Aorta (tissue), 5 donors: ENCODE measurements around the gene SLC66A2. TPM values are rescaled to one million over a fixed set of nuclear protein-coding genes. Genes with fewer than 3 reads are reported as not detected.
A peak's percentile ranks its signal among the peaks of the same experiment; 100 is the strongest.

ENCODE experiments used
- ATAC-seq: fragments of 200-7000 bp; cut with Tn5 transposase; one replicate; pipeline ENCODE4 v1.9.1; 2022; ENCODE audit warnings: moderate library complexity; ENCODE audit not compliant: low FRiP score
- DNase-seq, 2 donors: peaks; one replicate each; pipeline ENCODE4 v3.0.0-alpha.2; 2020
- H3K27ac ChIP-seq, 2 donors: one replicate each; pipeline ENCODE4 v1.5.1; 2013; ENCODE audit warnings: low read length in 2 of 2, mild to moderate bottlenecking in 2 of 2, moderate library complexity in 2 of 2, control low read depth in 1 of 2, inconsistent platforms in 1 of 2, low read depth in 1 of 2
- H3K27me3 ChIP-seq, 2 donors: one replicate each; pipeline ENCODE4 v1.6.1; 2013; ENCODE audit warnings: control low read depth in 1 of 2, low read length in 1 of 2, mild to moderate bottlenecking in 1 of 2, moderate library complexity in 1 of 2; ENCODE audit not compliant: insufficient read depth in 2 of 2, control insufficient read depth in 1 of 2
- H3K36me3 ChIP-seq, 2 donors: one replicate each; pipeline ENCODE4 v1.6.1; 2013; ENCODE audit warnings: control low read depth in 1 of 2, low read length in 1 of 2, mild to moderate bottlenecking in 1 of 2; ENCODE audit not compliant: insufficient read depth in 2 of 2, control insufficient read depth in 1 of 2
- H3K4me1 ChIP-seq, 2 donors: one replicate each; pipeline ENCODE4 v1.6.1; 2013; ENCODE audit warnings: low read length in 2 of 2, control low read depth in 1 of 2, mild to moderate bottlenecking in 1 of 2, moderate library complexity in 1 of 2; ENCODE audit not compliant: insufficient read depth in 2 of 2, control insufficient read depth in 1 of 2
- H3K4me3 ChIP-seq, 2 donors: one replicate each; pipeline ENCODE4 v1.5.1; 2013; ENCODE audit warnings: low read length in 2 of 2, control low read depth in 1 of 2, mild to moderate bottlenecking in 1 of 2
- H3K9me3 ChIP-seq: one replicate; pipeline ENCODE4 v1.6.1; 2013; ENCODE audit warnings: mild to moderate bottlenecking, low read length; ENCODE audit not compliant: control insufficient read depth
- WGBS, 2 donors: extraction: QIAGEN DNeasy Blood & Tissue Kit; methylation state at CpG; one replicate each; pipeline ENCODE4 v1.1.7; 2013; 5-methylcytosine and 5-hydroxymethylcytosine counted together
- intact Hi-C, 2 donors: fragments of 100-400 bp; cut with DNase I; formaldehyde crosslinking; loops; one replicate each; pipeline versions ENCODE4 v1.14.2 to v1.15.0; 2022
- polyA plus RNA-seq, 2 donors: library from polyadenylated mRNA; stranded (reverse); fragments of 200-250 nt; gene quantifications; one replicate each; pipeline ENCODE4 v1.2.3, GENCODE V29; 2013
- total RNA-seq, 2 donors: library from RNA; stranded (reverse); fragmentation: NEBNext Ultra II Directional; extraction: Animal tissue kit (Norgen Biotek cat#: 25700); gene quantifications; one replicate each; pipeline ENCODE4 v1.2.1, GENCODE V29; 2021
- donor health status: healthy with polysubstance abuse.
- donor health status: Bipolar disorder and iron deficiency.
- donor health status: DM: no; HTN: no; CAD: no.
- donor health status: DM: no; HTN: no; CAD: no.
- donor health status: DM: yes; HTN: yes; CAD: no.

SLC66A2 gene
- total and polyA plus RNA-seq, 4 donors: 12.9 to 48.8 (median 43.9) TPM

DNA sequence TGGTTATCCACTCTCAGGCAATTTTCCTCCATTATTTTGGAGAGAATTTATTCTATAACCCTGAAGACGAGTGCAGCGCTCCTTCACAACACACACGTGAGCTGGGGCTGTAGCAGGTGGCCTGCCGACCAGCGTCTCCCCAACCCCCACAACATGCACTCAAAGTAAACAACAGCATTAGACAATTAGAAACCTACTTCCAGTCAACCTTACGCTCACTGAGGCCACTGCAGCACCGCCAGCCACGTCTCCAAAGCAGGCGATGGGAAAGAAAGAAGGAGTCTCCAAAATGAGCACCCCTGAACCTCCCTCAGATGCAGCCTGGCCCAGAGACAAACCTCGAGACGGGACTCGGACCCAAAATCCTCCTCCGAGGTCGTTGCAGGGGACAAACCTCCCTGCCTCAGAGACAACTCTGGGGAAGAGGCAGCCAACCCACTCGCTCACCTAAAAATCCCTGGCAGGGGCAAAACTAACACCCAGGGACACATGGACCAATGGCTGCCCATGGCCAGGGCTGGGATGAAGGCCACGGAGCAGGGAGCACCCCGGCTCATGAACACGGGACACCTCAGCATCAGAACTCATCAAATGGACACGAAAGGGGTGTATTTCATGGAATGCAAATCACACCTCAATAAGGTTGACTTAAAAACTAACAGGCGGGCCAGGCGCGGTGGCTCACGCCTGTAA, 2.6 kb downstream of the SLC66A2 start:
- no peak overlapping the region for H3K27ac ChIP-seq
- no peaks in the 10 kb centered on the region for H3K9me3 ChIP-seq
- H3K27me3 ChIP-seq: no peaks in the 10 kb centered on the region
- 92% methylated on average over 23 of the region's 23 CpGs for WGBS, 2 donors
- intact Hi-C loops: no loop called here
- no peaks in the 10 kb centered on the region for H3K36me3 ChIP-seq
- H3K4me3 ChIP-seq: no peak overlapping the region
- peaks cover 0 to 3% of the 10 kb centered on the region in 2 donors for H3K4me1 ChIP-seq
- ATAC-seq: no peak
- peak; percentile 20 to 60 for DNase-seq

DNA sequence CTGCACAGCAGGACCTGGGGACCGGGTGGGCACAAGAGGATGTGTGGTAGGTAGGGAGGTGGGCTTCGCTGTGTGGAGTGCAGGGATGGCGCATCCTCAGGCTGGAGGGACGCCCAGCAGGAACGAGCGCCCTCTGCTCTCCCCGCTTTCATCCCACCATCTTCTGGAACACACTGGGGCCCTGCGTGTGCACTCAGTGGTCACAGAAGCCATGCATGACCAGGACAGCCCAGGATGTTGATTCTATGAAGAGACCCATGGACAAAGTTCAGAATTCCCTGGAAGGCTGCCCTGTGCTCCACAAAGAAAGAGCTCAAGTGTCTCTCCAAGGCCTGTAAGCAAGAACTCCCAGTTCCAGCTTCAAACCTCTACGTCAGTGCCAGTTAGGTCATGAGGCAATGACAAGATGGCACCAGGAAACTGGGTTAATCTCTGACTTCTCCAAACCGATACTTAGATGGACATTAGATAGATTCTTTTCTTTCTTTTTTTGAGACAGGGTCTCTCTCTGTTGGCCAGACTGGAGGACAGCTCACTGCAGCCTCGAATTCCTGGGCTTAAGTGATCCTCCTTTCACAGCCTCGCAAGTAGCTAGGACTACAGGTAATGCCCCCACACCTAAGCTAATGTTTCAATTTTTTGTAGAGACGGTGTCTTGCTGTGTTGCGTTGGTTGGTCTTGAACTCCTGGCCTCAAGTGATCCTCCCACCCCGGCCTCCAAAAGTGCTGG, 3.4 kb downstream of the SLC66A2 start:
- DNase-seq (peak; percentile 4 to 51), ATAC-seq (no peak)
- Histone ChIP-seq H3K36me3 (no peaks in the 10 kb centered on the region), H3K9me3 (no peaks in the 10 kb centered on the region), H3K4me3 (no peak overlapping the region), H3K4me1 (peaks cover 0 to 3% of the 10 kb centered on the region in 2 donors), H3K27me3 (no peaks in the 10 kb centered on the region), H3K27ac (no peak overlapping the region)
- intact Hi-C loops: no loop called here
- WGBS, 2 donors: 90% methylated on average over 15 of the region's 15 CpGs

DNA sequence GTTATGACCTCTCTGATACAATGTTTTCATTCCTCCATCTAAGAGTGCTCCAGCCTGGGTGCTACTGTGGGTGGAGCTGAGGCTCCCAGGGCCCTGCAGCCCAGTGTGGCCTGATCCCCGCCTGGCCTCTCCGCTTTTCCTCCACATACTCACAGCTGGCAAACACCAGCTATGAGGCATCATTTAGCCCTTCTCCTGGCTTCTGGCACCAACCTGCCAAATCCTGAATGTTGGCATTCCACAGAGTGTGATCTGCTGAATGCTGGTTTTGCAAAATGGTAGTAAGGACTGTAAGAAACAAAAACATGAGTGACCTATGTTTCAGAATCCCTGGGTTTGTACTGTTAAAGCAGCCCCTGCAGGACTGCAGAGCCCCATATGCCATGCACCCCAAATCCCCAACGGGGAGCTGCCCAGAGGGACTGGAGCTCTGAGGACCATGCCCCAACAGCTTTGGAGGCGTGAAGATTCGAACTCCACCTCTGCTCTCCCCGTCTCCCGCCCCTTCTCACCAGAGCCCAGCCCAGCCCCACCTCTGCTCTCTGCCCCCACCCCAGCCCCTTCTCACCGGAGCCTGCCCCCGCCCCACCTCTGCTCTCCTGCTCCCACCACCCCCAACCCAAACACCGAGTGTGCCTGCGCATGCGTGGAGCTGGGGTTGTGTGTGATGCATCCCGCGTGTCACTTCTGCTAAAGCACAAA, 4.2 kb downstream of the SLC66A2 start:
- H3K9me3 ChIP-seq: no peaks in the 10 kb centered on the region
- no peak overlapping the region for H3K4me3 ChIP-seq
- 82 to 89% methylated on average over 14 of the region's 14 CpGs for WGBS, 2 donors
- DNase-seq: peak; percentile 31 to 59
- intact Hi-C loops: no loop called here
- no peaks in the 10 kb centered on the region for H3K27me3 ChIP-seq
- H3K4me1 ChIP-seq: peaks cover 0 to 3% of the 10 kb centered on the region in 2 donors
- ATAC-seq: no peak
- H3K36me3 ChIP-seq: no peaks in the 10 kb centered on the region
- no peak overlapping the region for H3K27ac ChIP-seq

DNA sequence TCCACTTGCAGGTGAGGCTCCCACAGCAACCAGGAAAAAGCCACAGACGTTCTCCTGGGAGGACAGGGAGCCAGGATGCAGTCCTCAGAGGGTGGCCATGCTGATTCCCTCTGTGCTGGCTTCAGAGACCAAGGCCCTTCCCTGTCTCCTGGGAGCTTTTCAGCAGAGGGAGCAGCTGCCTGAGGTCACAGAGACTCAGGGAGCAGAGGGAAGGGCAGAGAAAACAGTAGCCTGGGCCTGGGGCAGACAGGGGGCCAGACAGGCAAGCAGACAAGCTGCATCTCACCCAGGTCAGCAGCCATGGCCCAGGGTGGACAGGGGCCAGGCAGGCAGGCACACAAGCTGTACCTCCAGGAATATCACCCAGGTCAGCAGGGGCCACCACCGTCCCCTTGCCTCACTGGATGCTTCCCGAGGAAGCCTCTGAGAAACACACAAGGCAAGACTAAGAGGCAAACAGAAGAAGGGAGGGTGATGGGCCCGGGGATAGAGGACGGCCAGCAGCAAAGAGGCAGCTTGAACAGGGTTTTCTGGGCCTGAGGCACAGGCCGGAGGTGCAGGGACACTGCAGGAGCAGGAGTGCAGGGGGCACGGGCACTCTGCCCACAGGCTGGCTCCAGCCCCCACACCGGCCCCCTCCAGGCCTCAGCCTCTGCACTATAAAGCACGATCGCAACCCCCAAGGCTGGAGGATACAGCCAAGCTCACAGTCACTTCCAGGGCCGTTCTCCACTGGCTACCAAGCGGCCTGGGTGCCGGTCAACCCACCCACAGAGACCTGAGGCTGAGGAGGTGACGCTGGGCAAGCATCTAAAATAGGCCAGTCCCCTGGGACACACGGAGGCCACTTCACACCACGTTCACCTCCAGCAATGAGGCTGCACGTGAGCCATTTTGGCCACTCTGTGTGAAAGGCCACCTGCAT, 6.1 kb downstream of the SLC66A2 start:
- Histone ChIP-seq H3K4me1 (peaks cover 0 to 3% of the 10 kb centered on the region in 2 donors), H3K4me3 (no peak overlapping the region), H3K27me3 (no peaks in the 10 kb centered on the region), H3K27ac (no peak overlapping the region), H3K9me3 (no peaks in the 10 kb centered on the region), H3K36me3 (no peaks in the 10 kb centered on the region)
- whole genome bisulfite sequencing, 2 donors: 71 to 72% methylated on average over 17 of the region's 17 CpGs
- ATAC-seq: no peak
- intact Hi-C loops: no loop called here
- peak; percentile 28 to 57 for DNase-seq

DNA sequence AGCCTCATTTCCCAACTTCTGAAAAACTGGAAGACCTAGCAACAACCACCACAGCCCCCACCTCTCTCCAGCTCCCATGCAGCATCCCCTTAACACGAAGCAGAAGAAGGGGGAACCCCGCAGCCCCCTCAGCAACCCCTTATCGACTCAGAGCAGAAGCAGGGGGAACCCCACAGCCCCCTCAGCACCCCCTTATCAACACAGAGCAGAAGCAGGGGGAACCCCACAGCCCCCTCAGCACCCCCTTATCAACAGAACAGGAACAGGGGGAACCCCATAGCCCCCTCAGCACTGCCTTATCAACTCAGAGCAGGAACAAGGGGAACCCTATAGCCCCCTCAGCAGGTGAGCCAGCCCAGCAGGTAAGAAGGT, 6.7 kb downstream of the SLC66A2 start:
- no peaks in the 10 kb centered on the region for H3K9me3 ChIP-seq
- no peaks in the 10 kb centered on the region for H3K27me3 ChIP-seq
- H3K4me1 ChIP-seq: no peaks in the 10 kb centered on the region
- intact Hi-C loops: no loop called here
- DNase-seq: peak in 1 of 2 donors; percentile 42
- ATAC-seq: no peak
- no peaks in the 10 kb centered on the region for H3K36me3 ChIP-seq
- no peak overlapping the region for H3K27ac ChIP-seq
- H3K4me3 ChIP-seq: no peak overlapping the region
- WGBS, 2 donors: 78 to 88% methylated on average over 3 of the region's 3 CpGs

DNA sequence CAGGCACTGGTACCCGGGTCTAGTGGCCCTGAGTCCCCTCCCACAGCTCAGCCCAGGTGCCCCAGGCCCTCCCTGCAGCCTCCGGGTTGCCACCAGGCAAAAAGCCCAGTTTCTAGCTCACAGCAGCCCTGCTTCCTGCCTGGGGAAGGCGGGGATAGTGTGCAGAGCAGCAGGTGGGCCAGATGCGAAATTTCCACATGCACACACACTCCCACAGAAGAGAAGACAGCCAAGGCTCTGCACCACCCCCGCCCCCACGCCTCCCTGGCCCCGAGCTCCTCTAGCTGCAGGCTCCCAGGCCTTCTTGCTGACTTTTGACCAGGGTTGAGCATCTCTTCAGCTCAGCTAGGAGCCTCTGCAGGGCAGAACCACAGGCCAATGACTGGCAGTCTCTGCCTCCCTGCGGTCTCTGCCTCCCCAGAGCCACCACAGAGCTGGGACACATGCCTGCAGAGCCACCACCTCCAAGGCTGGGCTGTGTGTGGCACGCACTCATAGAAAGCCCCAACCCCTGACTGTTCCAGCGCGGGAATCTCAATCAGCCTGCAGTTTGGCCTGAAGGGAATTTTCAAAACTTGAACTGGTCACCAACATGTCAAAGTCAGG, 7.2 kb downstream of the SLC66A2 start:
- whole genome bisulfite sequencing, 2 donors: 77 to 80% methylated on average over 11 of the region's 11 CpGs
- DNase-seq: peak; percentile 42 to 59
- Histone ChIP-seq H3K27me3 (no peaks in the 10 kb centered on the region), H3K36me3 (no peaks in the 10 kb centered on the region), H3K4me3 (no peak overlapping the region), H3K27ac (no peak overlapping the region), H3K9me3 (no peaks in the 10 kb centered on the region), H3K4me1 (no peaks in the 10 kb centered on the region)
- ATAC-seq: no peak
- intact Hi-C loops: no loop called here

DNA sequence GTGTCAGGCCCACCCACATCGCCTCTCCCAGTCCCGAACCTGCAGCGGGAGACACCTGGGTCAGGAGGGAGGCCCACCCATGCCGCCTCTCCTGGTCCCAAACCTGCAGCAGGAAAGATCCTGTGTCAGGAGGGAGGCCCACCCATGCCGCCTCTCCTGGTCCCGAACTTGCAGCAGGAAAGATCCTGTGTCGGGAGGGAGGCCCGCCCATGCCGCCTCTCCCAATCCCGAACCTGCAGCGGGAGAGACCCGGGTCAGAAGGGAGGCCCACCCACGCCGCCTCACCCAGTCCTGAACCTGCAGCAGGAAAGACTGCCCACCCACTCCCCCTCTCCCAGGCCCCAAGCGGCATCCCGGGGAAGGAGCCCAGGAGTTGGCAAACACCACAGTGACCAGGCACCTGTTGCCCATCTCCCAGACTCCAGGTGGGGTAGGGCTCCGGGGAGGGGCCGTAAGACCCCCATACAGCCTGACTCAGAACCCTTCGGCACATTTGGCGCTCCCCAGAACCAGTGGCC, 7.8 kb downstream of the SLC66A2 start:
- H3K27ac ChIP-seq: no peak overlapping the region
- ATAC-seq (no peak), DNase-seq (peak; percentile 40 to 72)
- intact Hi-C loops: no loop called here
- H3K9me3 ChIP-seq: no peaks in the 10 kb centered on the region
- no peaks in the 10 kb centered on the region for H3K4me1 ChIP-seq
- no peaks in the 10 kb centered on the region for H3K27me3 ChIP-seq
- H3K4me3 ChIP-seq: no peak overlapping the region
- H3K36me3 ChIP-seq: no peaks in the 10 kb centered on the region
- 94 to 95% methylated on average over 20 of the region's 20 CpGs for WGBS, 2 donors
